Measurements from ENCODE around the gene ANXA2R. TPM values are rescaled to one million over a fixed set of nuclear protein-coding genes. Genes with fewer than 3 reads are reported as not detected.

The ANXA2R gene
- total and polyA plus RNA-seq, 9 of the 15 experiments (the other 6 are each of a cell fraction or from before 2014, with no cell fraction given), result 2.1 to 4.8 (median 3.4) TPM

DNA sequence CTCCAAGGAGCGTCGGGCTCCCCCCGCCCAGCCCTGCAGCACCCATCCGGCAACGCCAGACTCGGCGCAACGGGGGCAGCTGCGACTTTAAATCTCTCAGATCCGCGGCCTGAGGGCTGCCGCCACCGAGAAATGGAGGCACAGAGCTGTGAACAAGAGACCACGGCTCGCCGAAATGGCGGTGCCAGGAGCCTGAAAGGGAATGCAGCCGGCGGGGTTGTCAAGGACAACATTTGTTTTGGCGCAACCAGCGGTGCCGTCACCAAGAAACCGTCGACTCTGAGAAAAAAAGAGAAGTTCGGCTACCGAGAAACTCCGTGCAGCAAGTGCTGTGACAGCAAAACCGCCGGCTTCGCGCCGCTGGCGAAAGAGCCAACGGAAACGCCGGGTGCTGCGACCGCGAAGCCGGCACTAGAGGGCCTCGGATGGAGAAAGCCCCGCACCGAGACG, 2.1 kb upstream of the ANXA2R start (continued):
- TF ChIP-seq, protein P1, sequence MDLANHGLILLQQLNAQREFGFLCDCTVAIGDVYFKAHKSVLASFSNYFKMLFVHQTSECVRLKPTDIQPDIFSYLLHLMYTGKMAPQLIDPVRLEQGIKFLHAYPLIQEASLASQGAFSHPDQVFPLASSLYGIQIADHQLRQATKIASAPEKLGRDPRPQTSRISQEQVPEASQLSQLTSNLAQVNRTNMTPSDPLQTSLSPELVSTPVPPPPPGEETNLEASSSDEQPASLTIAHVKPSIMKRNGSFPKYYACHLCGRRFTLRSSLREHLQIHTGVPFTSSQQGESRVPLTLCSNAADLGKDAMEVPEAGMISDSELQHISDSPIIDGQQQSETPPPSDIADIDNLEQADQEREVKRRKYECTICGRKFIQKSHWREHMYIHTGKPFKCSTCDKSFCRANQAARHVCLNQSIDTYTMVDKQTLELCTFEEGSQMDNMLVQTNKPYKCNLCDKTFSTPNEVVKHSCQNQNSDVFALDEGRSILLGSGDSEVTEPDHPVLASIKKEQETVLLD (IDR thresholded peaks at IDR 0.05), result 0 out of 2 replicates have a peak, but pooled peaks have one; percentile 14
- peak in 1 of 2 experiments; percentile 45; a peak in 1 of 4 replicates for TF ChIP-seq SIN3A (IDR thresholded peaks at IDR 0.05; ENCODE audit: borderline replicate concordance in 2 of 2, control insufficient read depth in 1 of 2, low read depth in 2 of 2, low read length in 2 of 2)
- TF ChIP-seq, protein P2, sequence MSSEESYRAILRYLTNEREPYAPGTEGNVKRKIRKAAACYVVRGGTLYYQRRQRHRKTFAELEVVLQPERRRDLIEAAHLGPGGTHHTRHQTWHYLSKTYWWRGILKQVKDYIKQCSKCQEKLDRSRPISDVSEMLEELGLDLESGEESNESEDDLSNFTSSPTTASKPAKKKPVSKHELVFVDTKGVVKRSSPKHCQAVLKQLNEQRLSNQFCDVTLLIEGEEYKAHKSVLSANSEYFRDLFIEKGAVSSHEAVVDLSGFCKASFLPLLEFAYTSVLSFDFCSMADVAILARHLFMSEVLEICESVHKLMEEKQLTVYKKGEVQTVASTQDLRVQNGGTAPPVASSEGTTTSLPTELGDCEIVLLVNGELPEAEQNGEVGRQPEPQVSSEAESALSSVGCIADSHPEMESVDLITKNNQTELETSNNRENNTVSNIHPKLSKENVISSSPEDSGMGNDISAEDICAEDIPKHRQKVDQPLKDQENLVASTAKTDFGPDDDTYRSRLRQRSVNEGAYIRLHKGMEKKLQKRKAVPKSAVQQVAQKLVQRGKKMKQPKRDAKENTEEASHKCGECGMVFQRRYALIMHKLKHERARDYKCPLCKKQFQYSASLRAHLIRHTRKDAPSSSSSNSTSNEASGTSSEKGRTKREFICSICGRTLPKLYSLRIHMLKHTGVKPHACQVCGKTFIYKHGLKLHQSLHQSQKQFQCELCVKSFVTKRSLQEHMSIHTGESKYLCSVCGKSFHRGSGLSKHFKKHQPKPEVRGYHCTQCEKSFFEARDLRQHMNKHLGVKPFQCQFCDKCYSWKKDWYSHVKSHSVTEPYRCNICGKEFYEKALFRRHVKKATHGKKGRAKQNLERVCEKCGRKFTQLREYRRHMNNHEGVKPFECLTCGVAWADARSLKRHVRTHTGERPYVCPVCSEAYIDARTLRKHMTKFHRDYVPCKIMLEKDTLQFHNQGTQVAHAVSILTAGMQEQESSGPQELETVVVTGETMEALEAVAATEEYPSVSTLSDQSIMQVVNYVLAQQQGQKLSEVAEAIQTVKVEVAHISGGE (CRISPR knock-in tag; IDR thresholded peaks at IDR 0.05), result peak in 1 of 3 experiments; percentile 31; a peak in 1 of 6 replicates
- peak; percentile 92 for TF ChIP-seq ZNF316 (IDR thresholded peaks at IDR 0.05)
- 0 out of 2 replicates have a peak, but pooled peaks have one; percentile 27 for TF ChIP-seq GATAD2A (IDR thresholded peaks at IDR 0.05)
- TF ChIP-seq ZBTB17 (CRISPR knock-in tag; IDR thresholded peaks at IDR 0.05), result 0 out of 2 replicates have a peak, but pooled peaks have one; percentile 10
- peak; percentile 84 for TF ChIP-seq CHD1 (IDR thresholded peaks at IDR 0.05; ENCODE audit: low read length)
- peak; percentile 78 for TF ChIP-seq NUFIP1 (IDR thresholded peaks at IDR 0.05; ENCODE audit: partially characterized antibody)
- TF ChIP-seq POLR2G (IDR thresholded peaks at IDR 0.05; ENCODE audit: low read depth, low read length), result peak; percentile 89
- TF ChIP-seq NR2C2 (CRISPR knock-in tag; IDR thresholded peaks at IDR 0.05), result 0 out of 2 replicates have a peak, but pooled peaks have one; percentile 63
- TF ChIP-seq NR2C2 (tag; IDR thresholded peaks at IDR 0.05), result 0 out of 2 replicates have a peak, but pooled peaks have one; percentile 15
- TF ChIP-seq ATF7 (IDR thresholded peaks at IDR 0.05), result peak; percentile 43; the same call in 1 of the 2 replicates
- TF ChIP-seq POLR2A (conservative IDR thresholded peaks at IDR 0.05), result peak; percentile 4; the same call in 1 of the 2 replicates
- peak; percentile 34; the same call in 1 of the 2 replicates for TF ChIP-seq PHF8 (IDR thresholded peaks at IDR 0.05; ENCODE audit: borderline replicate concordance, low read length)
- peak; percentile 83 for TF ChIP-seq C11orf30 (IDR thresholded peaks at IDR 0.05; ENCODE audit: low read depth)
- TF ChIP-seq HDAC6 (IDR thresholded peaks at IDR 0.05; ENCODE audit: low read depth, low read length), result no peak
- TF ChIP-seq RBFOX2 (IDR thresholded peaks at IDR 0.05; ENCODE audit: low read depth, low read length), result peak; percentile 83
- TF ChIP-seq, protein P3, sequence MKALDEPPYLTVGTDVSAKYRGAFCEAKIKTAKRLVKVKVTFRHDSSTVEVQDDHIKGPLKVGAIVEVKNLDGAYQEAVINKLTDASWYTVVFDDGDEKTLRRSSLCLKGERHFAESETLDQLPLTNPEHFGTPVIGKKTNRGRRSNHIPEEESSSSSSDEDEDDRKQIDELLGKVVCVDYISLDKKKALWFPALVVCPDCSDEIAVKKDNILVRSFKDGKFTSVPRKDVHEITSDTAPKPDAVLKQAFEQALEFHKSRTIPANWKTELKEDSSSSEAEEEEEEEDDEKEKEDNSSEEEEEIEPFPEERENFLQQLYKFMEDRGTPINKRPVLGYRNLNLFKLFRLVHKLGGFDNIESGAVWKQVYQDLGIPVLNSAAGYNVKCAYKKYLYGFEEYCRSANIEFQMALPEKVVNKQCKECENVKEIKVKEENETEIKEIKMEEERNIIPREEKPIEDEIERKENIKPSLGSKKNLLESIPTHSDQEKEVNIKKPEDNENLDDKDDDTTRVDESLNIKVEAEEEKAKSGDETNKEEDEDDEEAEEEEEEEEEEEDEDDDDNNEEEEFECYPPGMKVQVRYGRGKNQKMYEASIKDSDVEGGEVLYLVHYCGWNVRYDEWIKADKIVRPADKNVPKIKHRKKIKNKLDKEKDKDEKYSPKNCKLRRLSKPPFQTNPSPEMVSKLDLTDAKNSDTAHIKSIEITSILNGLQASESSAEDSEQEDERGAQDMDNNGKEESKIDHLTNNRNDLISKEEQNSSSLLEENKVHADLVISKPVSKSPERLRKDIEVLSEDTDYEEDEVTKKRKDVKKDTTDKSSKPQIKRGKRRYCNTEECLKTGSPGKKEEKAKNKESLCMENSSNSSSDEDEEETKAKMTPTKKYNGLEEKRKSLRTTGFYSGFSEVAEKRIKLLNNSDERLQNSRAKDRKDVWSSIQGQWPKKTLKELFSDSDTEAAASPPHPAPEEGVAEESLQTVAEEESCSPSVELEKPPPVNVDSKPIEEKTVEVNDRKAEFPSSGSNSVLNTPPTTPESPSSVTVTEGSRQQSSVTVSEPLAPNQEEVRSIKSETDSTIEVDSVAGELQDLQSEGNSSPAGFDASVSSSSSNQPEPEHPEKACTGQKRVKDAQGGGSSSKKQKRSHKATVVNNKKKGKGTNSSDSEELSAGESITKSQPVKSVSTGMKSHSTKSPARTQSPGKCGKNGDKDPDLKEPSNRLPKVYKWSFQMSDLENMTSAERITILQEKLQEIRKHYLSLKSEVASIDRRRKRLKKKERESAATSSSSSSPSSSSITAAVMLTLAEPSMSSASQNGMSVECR (CRISPR knock-in tag; IDR thresholded peaks at IDR 0.05), result peak; percentile 41; the same call in 1 of the 2 replicates

All from K562 (cell line).